Superior temporal gyrus (tissue), 1 donor: ENCODE data around the gene RGS17.

ENCODE experiments used
- DNase-seq: peaks from one replicate; pipeline ENCODE4 v3.0.0-alpha.2; 2016; ENCODE audit errors: extremely low spot score

RGS17 gene

DNA sequence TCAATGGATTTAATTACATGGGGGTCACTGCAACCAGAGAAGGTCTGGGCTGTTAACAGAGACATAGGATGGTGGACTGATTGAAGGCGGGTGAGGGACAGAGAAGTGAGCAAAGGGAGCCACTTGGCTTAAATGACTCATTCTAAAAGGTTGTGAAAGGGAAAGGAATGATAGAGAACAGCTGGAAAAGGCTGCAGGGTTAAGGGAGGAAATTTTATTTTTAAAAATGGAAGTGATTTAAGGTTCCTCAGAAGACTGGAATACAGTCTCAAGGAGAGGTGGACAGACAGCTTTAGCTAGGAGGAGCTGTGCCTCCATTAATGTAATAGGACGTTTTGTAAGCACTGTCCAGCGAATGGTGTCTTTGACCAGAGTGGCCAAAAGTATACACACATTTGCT lies 46.7 kb downstream of the RGS17 start:
- DNase-seq: no peak

DNA sequence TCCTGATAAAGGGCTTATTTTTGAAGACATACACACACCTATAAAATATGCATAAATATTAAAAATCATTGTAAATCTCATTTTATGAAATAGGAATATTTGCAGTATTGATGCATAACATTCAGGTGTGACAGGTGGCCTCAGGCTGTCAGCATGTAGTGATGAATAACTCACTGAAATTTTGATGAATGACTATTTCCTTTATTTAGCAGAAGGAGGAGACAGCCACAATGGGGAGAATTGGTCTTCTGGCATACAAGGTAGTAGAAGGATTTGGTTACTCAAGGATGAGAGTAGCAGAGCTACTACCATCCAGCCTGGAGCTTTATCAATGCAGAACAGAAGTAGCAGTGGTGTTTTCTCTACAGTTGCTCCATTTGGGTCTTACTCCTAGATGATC lies 47.2 kb downstream of the RGS17 start:
- no peak for DNase-seq

DNA sequence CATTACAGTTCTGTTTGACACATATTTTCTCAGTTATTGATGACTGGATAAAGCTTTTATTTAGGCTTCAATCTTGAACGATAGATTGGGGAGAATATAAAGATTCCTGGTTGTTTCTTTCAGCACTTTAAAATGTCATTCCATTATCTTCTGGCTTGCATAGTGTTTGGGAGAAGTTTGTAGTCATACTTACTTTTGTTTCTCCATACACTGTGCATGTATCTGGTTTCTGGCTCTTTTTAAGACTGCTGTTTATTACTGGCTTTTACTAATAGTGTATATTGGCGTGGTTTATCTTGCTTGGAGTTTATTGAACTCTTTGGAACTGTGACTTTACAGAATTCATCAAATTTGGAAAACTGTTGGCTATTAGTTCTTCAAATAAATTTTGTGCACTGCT lies 49.2 kb downstream of the RGS17 start:
- DNase-seq: no peak

DNA sequence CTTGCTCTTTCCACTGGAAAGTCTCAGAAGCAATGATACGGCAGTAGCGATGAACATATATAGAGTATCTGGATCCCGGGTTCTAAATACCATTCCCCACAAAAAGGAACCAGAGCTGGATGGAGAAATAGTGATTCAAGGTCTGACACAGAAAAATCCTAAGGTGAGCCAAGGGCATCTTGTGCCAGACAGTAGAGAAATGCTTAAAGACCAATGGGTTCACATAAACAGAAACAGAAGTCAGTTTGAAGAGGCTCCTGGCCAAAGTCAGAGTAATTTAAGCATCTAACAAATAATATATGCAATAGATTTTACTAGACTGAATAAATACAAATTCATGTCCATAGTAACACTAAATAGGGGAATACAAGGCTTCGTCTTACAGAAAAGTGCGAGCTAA lies 54.7 kb downstream of the RGS17 start:
- no peak for DNase-seq

DNA sequence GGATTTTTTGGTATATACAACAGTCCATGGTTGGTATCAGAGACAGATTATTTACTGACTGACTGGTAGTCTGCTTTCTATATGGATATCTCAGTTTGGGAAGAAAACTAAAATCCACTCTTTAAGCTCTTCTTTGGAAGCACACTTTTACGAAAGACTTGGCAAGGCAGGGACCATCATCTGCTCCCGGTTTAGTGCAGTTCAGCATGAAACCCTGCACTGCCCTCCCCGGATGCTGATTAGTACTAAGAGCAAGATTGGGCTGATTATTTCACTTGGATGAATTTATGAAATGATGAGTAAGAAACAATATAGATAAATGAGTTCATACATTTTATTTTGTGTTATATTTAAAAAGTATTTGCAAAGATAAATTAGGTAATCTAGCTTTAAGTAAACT lies 56.3 kb downstream of the RGS17 start:
- no peak for DNase-seq

DNA sequence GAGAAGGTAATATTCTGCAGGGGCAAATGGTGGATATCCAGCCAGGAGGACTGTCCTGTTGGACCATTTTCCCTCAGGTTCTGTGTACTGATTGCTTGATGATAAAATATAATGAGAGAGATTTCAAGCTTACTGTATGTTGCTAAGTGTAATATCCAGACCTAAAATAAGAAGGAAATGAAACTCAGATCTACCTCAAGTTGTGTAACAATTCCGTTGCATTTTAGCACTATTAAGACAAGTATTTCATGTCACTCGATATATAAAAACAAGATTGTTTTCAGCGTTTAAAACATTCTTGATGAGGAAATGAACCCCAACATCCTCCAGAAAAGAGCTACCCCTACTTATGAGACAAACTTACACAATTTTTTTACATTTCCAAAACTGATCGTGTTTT lies 57.2 kb downstream of the RGS17 start:
- DNase-seq: no peak

DNA sequence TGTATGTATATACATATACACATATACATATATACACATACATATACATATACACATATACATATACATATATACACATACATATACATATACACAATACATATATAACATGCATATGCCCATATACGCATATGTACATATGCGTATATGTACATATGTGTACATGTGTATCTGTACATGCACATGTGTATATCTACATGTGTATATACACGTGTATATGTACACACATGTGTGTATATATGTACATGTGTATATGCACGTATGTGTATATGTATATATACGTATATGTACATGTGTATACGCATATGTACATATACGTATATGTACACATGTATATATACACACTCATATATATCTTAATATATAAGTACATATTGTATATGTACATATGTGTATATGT lies 60.3 kb downstream of the RGS17 start:
- DNase-seq: no peak

DNA sequence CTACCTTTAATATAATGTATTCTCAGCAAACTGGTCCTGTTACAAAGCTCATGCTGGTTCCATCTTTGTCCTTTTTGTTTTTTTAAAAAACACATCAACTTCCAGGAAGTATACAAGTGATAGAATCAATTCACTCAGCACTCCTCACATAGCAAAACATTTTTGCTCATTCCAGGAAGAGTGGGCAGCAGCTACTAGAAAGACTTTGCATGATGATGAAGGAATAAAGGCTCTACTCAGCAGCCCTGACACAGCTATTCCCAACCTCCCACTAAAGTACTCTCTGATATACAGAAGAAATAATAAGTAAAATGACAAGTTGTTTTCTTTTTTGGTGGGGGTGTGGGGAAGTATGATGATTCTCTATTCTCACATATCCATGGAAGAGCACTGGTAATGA lies 61.2 kb downstream of the RGS17 start:
- DNase-seq: no peak

DNA sequence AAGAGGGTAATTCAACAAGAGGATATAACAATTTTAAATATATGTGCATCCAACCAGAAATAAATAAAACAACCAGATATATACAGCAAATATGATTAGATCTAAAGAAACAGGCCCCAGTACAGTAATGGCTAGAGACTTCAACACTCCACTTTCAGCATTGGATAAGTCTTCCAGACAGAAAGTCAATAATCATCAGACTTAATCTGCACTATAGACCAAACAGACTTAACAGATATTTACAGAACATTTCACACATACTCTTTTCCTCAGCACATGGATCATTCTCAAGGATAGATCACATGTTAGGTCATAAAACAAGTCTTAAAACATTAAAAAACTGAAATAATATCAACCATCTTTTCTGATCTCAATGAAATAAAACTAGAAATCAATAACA lies 65.9 kb downstream of the RGS17 start:
- DNase-seq: no peak

DNA sequence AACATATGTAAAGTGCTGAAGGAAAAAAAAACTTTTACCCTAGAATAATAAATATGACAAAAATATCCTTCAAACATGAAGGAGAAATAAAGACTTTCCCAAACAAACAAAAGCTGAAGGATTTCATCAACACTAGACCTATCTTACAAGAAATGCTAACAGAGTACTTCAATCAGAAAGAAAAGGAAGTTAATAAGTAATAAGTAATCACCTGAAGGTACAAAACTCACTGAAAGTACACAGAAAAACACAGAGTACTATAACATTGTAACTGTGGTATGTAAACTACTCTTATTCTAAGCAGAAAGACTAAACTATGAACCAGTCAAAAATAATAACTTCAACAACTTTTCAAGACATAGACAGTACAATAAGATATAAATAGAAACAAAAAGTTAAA lies 67.1 kb downstream of the RGS17 start:
- no peak for DNase-seq

DNA sequence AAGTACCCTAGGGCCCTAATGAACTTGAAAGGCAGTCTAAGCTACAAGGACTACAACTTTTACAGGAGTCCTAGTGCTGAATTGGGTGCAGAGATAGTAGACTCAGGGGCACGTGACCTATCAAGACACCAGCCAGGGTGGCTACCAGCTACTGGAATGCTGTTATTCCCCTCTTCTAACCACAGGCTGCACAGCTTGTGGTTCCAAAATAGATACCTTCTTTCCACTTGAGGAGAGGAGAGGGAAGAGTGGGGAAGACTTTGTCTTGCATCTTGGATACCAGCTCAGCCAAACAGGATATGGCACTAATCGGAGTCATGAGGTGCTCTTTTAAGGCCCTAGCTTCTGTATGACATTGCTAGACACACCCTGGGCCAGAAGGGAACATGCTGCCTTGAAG lies 68.6 kb downstream of the RGS17 start:
- no peak for DNase-seq

DNA sequence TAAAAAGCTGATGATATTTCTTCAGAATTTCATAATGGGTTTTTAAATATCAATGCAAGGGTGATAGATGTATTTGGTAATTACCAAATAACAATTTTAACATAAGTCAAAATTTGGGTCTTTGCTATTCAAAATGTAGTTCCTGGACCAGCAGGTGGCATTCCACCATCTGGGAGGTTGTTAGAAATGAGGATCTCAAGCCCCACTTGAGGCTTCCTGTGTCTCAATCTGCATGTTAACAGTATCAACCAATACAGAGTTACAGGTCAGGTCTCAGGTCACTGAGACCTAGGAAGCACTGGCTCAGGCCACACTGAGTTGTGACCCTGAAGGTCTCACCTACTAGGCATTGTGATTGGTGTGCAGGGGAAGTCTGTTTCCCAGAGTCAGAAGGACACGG lies 71.3 kb downstream of the RGS17 start:
- DNase-seq: no peak

DNA sequence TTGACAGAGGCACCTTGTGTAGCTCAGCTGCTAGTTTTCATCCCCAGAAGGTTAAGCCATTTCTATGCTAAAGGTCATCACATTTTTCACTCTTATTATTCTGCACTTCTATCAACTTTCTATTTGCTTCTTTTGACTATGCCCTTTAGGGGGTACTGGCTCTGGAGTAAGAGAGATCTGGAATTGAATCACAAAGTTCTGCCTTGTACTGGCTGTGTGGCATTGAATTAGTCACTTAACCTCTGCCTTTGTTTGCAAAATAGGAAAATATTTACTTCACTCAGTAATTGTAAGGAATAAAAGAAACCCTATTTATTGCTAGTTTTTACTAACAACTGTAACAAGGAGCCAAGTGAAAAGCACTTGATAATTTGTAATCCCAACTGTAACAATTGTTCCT lies 71.8 kb downstream of the RGS17 start:
- DNase-seq: no peak

DNA sequence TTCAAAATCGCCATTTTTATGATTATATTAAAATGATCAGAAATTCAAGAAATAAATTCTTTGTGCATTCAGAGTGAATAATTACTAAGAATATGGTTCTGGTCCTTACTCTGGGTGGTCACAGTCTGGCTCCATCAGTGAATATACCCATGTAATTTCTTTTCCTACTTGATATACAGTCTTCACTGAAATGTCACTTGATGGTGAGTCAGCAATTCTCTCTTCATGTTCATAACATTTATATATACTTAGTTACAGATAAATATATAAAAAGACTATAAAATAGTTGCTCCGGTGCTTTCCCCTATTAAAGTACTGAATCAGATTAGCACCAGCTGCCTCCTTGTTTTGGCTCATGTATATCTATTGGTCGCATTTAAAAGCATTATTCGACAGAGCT lies 72.2 kb downstream of the RGS17 start:
- DNase-seq: no peak

DNA sequence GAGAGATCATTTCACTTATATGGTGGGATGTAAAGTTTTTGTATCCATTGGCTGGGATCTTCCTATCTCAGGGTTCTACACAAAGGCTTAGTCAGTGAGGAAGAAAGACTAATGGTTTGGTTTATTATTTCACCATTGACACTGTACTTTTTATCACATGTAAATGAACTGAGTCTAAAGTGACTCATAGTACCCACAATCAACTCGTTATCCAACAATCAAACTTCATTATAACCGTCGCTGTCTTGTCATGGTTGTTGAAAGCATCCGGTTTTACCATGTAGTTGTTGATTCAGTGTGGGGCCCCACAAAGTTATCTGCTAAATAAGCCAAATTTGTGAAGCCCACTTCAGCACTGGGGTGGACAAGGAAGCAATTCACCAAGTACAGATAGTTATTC lies 72.8 kb downstream of the RGS17 start:
- no peak for DNase-seq

DNA sequence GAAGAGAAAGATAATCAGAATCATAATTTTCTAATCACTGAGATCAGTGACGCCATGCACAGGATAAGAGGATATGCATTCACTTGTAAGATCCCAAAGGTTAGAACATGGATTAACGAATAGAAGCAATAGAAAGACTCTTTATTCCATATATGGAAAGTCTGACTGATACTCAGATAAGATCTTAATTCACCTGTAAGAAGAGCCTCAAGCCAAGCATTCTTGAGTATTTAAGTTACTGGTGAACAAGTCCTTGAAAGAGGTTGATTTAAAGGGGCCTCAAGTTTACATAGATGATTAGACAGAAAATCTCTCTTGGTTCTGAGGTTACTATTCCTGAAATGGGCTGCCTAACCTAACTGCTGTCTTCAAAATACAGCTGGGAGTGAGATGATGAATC lies 74.8 kb downstream of the RGS17 start:
- DNase-seq: no peak

DNA sequence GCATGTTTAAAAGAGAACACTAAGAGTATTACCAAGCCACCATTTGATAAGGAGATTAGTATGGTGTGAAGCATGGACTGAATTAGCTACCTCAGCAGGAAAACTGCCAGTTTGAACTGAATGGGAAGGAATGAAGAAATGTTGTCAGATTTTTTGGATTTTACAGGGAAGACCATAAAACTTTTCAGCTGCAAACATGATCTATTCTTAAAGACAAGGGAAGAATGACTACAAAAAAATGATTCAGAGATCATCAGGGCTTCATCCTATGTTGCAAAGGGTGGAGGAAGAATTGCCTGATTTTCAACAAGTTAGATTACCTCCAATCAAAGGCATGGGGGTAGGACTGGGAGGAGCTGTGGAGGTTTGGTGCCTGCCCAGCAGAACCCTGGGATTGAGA lies 79.3 kb downstream of the RGS17 start:
- no peak for DNase-seq

DNA sequence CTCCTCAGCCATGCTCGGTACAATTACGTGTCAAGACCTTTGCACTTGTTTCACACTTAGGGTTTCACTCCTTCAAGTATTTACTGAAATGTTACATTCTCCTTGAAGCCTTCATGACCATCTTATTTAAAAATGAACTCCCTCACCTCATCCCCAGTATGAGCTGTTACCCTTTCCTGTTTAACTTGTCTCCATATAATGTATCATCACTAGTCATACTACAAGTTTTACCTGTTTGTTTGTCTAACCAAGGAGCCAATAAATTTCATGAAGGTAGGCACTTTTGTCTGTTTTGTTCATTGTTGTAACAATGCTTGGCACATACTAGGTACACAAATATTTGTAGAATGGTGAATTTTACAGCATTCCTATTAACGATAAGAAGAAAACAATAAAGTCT lies 82.5 kb downstream of the RGS17 start:
- no peak for DNase-seq

DNA sequence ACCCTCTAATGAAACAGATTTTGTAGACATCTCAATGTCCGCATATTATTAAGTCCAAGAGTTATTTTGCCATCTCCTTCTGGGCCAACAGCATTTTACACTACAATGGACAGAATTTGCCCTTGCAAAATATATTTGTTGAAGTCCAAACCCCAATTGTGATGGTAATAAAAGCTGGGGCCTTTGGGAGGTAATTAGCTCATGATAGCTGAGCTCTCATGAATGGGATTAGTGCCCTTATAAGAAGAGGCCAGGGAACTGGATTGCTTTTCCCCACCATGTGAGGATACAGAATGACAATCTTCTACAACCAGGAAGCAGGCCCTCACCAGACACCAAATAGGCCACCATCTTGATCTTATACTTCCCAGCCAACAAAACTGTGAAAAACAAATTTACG lies 83.7 kb downstream of the RGS17 start:
- DNase-seq: no peak

DNA sequence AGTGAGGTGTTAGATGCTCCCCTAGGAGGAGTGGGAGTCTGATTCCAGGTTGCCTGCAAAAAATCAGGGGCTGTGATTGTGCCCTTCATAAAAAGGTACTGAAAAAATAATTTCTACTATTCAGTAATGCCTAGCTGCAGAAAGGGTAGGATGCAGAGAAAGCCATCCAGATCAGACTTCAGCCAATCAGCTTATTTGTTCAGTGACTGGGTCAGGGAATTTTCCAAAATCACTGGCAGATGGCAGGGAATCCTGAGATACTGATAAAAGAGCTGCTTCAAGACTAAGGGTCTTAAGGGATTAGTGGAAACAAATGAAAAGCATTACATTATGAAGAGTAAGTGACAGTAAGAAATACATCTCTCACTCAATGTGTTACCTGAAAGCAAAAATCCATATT lies 85.8 kb downstream of the RGS17 start:
- DNase-seq: no peak

DNA sequence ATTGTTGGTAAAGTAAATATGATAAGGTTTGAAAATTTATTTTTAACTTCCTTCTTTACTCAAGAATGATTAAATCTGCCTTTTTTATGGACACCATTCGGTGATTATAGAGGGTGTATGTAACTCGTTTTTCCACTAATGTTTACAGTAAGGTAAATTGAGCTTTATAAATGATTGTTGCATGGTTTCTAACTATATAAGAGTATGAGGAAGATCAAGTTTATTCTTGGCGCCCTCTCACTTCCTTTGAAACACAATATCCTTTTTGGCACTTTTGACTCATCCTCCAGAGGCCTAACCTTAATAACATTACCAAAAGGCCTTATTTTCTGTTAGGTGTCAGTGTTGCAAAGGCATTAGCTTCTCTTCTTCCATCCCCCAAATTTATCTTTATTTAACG lies 86.8 kb downstream of the RGS17 start:
- DNase-seq: no peak

DNA sequence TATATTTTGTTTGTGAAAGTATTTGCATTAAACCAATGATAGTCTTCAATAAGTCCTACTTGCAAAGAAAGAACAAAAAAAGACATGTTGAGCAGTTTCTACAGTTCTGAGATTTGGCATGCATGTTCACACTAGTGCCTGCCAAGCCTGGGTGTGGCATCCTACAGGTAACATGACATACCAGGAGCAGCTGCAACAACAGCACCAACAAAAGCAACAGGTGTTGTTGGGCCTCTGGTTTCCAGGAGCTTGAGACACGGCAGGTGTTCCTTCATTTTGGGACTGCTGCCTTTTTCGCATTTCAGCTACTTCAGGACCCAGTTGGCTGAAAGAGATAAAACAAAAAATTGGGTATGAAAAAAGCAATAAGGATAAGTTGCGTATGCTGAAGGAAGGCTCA lies 87.4 kb downstream of the RGS17 start:
- no peak for DNase-seq

DNA sequence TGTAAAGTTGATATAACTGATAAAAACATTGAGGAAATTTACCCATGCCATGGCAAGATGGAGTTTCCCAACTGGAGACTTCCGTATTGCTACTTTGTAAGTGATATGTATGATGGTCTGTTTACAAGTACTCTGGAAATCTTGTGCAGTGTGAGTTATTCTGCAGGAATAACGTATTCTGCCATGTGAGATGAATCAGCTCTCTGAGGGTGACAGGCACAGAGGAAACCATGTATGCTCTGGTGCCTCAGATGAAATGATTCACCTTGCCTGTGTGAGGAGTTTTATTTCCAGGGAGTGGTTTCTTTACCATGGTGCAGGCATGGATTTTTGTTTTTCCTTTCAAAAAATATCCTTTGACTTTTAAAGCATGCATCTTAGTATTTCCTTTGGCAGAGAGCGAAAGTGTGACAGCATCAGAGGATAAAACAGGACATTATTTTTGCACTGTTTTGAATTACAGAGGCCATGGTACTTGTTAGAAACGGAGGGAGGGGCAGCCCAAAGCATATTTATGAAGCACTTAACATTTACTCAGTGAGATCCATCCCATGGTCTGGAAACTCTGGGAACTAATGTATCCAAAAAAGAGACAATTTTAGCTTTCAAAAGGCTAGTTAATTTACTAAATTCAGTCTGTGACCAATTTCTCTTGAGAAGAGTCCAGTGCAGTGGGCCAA lies 92.6 kb downstream of the RGS17 start:
- no peak for DNase-seq

DNA sequence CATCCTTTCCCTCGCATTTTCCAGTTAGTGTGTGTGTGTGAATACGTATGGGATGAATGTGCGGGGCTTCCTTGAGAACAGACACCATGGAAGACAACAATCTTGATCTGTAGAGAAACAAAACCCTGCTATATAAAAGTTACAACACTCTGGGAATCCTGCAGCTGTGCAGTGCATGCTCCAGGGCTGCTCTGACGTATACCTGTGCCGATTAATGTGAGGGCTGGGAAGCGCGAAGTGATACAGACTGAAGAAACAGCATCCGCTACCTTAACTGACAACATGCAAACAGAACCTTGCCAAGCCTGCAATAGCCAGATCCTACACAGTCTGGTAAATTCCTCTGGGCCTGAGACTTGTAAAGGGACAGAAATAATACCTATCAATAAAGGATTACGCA lies 96.9 kb downstream of the RGS17 start:
- DNase-seq: no peak
